IMR-90 (cell line): ENCODE data around the gene L1CAM. TPM values are rescaled to one million over a fixed set of nuclear protein-coding genes. Genes with fewer than 3 reads are reported as not detected.

Experiments used
- ATAC-seq: fragments of 200-7000 bp; cut with Tn5 transposase; 2 replicates; pipeline ENCODE4 v1.9.1; 2020; ENCODE audit warnings: low read depth, mild to moderate bottlenecking, moderate library complexity
- BruUV-seq: library from RNA; stranded (reverse); fragments of 400-500 nt; replicated peaks from 2 replicates; lab custom pipeline; 2021; lab: Mats Ljungman, UMichigan
- CTCF ChIA-PET: fragments of 300-600 bp; formaldehyde crosslinking; extraction: SDS; loops from one replicate; lab custom pipeline; 2021; ENCODE audit warnings: antibody characterized with exemption; lab: Yijun Ruan, JAX
- POLR2A ChIA-PET: fragments of 300-600 bp; sonication (Branson Sonifier 250); formaldehyde crosslinking; loops from one replicate; lab custom pipeline; 2022; ENCODE audit warnings: antibody characterized with exemption; ENCODE audit not compliant: unreplicated experiment; lab: Charles Lee
- DNase-seq: peaks from one replicate; pipeline ENCODE4 v3.0.0; 2013
- H2AFZ ChIP-seq: replicated peaks from 2 replicates; pipeline ENCODE3; 2013; ENCODE audit warnings: low read length, mild to moderate bottlenecking; ENCODE audit not compliant: poor library complexity
- H2AK5ac ChIP-seq: 2 replicates; pipeline ENCODE4 v1.6.1; 2013; ENCODE audit warnings: low read depth, low read length, inconsistent platforms
- H2AK9ac ChIP-seq: replicated peaks from 2 replicates; pipeline ENCODE3; 2013; ENCODE audit warnings: mild to moderate bottlenecking, low read depth, low read length, moderate library complexity; ENCODE audit not compliant: poor library complexity
- H2BK120ac ChIP-seq: 2 replicates; pipeline ENCODE4 v1.6.1; 2013; ENCODE audit warnings: low read depth, low read length, inconsistent platforms
- H2BK15ac ChIP-seq: 3 replicates; pipeline ENCODE4 v1.6.1; 2013; ENCODE audit warnings: low read depth, low read length, inconsistent platforms
- H2BK20ac ChIP-seq: 2 replicates; pipeline ENCODE4 v1.6.1; 2013; ENCODE audit warnings: low read depth, mild to moderate bottlenecking, inconsistent platforms, low read length, moderate library complexity
- H2BK5ac ChIP-seq: 2 replicates; pipeline ENCODE4 v1.6.1; 2013; ENCODE audit warnings: mild to moderate bottlenecking, low read depth, low read length, inconsistent platforms; ENCODE audit not compliant: poor library complexity, severe bottlenecking
- H3K14ac ChIP-seq: replicated peaks from 2 replicates; pipeline ENCODE4 v1.6.1; 2013; ENCODE audit warnings: low read depth, low read length, inconsistent platforms
- H3K18ac ChIP-seq: 2 replicates; pipeline ENCODE4 v1.6.1; 2013; ENCODE audit warnings: low read depth, low read length, control low read depth
- H3K23ac ChIP-seq: 2 replicates; pipeline ENCODE4 v1.6.1; 2013; ENCODE audit warnings: low read depth, low read length, inconsistent platforms
- H3K27ac ChIP-seq: 2 replicates; pipeline ENCODE4 v1.5.1; 2013; ENCODE audit warnings: mild to moderate bottlenecking, control low read depth, low read length; ENCODE audit not compliant: insufficient read depth
- H3K27me3 ChIP-seq: 2 replicates; pipeline ENCODE4 v1.6.1; 2013; ENCODE audit warnings: low read length; ENCODE audit not compliant: control insufficient read depth, insufficient read depth
- H3K36me3 ChIP-seq: 2 replicates; pipeline ENCODE4 v1.6.1; 2013; ENCODE audit warnings: low read length, mixed read lengths; ENCODE audit not compliant: control insufficient read depth, insufficient read depth
- H3K4ac ChIP-seq: 2 replicates; pipeline ENCODE4 v1.6.1; 2013; ENCODE audit warnings: low read depth, low read length, inconsistent platforms
- H3K4me1 ChIP-seq: 2 replicates; pipeline ENCODE4 v1.6.1; 2013; ENCODE audit warnings: low read length, mixed read lengths; ENCODE audit not compliant: control insufficient read depth, insufficient read depth
- H3K4me2 ChIP-seq: 2 replicates; pipeline ENCODE4 v1.6.1; 2013; ENCODE audit warnings: low read depth, mild to moderate bottlenecking, control low read depth, low read length, moderate library complexity
- H3K4me3 ChIP-seq: 2 replicates; pipeline ENCODE4 v1.5.1; 2013; ENCODE audit warnings: low read depth, mild to moderate bottlenecking, control low read depth, low read length, moderate library complexity; ENCODE audit not compliant: insufficient read depth
- H3K56ac ChIP-seq: 2 replicates; pipeline ENCODE4 v1.6.1; 2013; ENCODE audit warnings: low read length, inconsistent platforms; ENCODE audit not compliant: insufficient read depth; ENCODE audit errors: extremely low read depth
- H3K79me1 ChIP-seq, 2 experiments: 2 replicates each; pipeline ENCODE4 v1.6.1; 2013; ENCODE audit warnings: low read length in 2 of 2, inconsistent platforms in 1 of 2, low read depth in 1 of 2
- H3K9ac ChIP-seq: 2 replicates; pipeline ENCODE4 v1.6.1; 2013; ENCODE audit warnings: low read depth, low read length, control low read depth
- H3K9me1 ChIP-seq: 2 replicates; pipeline ENCODE4 v1.6.1; 2013; ENCODE audit warnings: low read length, inconsistent platforms; ENCODE audit not compliant: insufficient read depth
- H3K9me3 ChIP-seq: 2 replicates; pipeline ENCODE4 v1.6.1; 2013; ENCODE audit warnings: low read length; ENCODE audit not compliant: control insufficient read depth, insufficient read depth
- H4K20me1 ChIP-seq: 2 replicates; pipeline ENCODE4 v1.6.1; 2013; ENCODE audit warnings: low read length, inconsistent platforms; ENCODE audit not compliant: insufficient read depth
- H4K5ac ChIP-seq: 2 replicates; pipeline ENCODE4 v1.6.1; 2013; ENCODE audit warnings: mild to moderate bottlenecking, low read depth, low read length, control low read depth
- H4K8ac ChIP-seq, 2 experiments: 2 replicates each; pipeline ENCODE4 v1.6.1; 2013; ENCODE audit warnings: low read depth in 2 of 2, low read length in 2 of 2, control low read depth in 1 of 2, inconsistent platforms in 1 of 2
- H4K91ac ChIP-seq: 2 replicates; pipeline ENCODE4 v1.6.1; 2013; ENCODE audit warnings: low read depth, low read length, inconsistent platforms; ENCODE audit not compliant: insufficient read depth
- BHLHE40 ChIP-seq: fragments of 150-350 bp; IDR thresholded peaks from 2 replicates; pipeline ENCODE4 v1.6.1; 2016; ENCODE audit warnings: mild to moderate bottlenecking, low read depth, low read length
- CEBPB ChIP-seq: IDR thresholded peaks from 2 replicates; pipeline ENCODE4 v1.6.1; 2012; ENCODE audit warnings: low read depth, low read length, improper control_type of control experiment
- CHD1 ChIP-seq: IDR thresholded peaks from 2 replicates; pipeline ENCODE4 v1.6.1; 2012; ENCODE audit warnings: low read depth, low read length, improper control_type of control experiment
- CTCF ChIP-seq: conservative IDR thresholded peaks from 2 replicates; pipeline ENCODE4 v1.5.1; 2012; ENCODE audit warnings: mild to moderate bottlenecking, low read depth, low read length, improper control_type of control experiment
- ELK1 ChIP-seq: fragments of 150-350 bp; IDR thresholded peaks from 2 replicates; pipeline ENCODE4 v1.6.1; 2016; ENCODE audit warnings: low read depth, mild to moderate bottlenecking, low read length, moderate library complexity, borderline replicate concordance
- FOS ChIP-seq: fragments of 150-350 bp; IDR thresholded peaks from 2 replicates; pipeline ENCODE4 v1.6.1; 2016; ENCODE audit warnings: low read depth, low read length
- MAFK ChIP-seq: IDR thresholded peaks from 2 replicates; pipeline ENCODE4 v1.6.1; 2012; ENCODE audit warnings: low read depth, low read length, improper control_type of control experiment
- MAZ ChIP-seq: IDR thresholded peaks from 2 replicates; pipeline ENCODE4 v1.6.1; 2012; ENCODE audit warnings: low read depth, mild to moderate bottlenecking, low read length, improper control_type of control experiment, moderate library complexity, borderline replicate concordance
- NFE2L2 ChIP-seq: fragments of 150-350 bp; IDR thresholded peaks from 2 replicates; pipeline ENCODE4 v1.6.1; 2016; ENCODE audit warnings: low read depth, mild to moderate bottlenecking, low read length
- POLR2A ChIP-seq: IDR thresholded peaks from 2 replicates; pipeline ENCODE4 v1.6.1; 2012; ENCODE audit warnings: mild to moderate bottlenecking, low read depth, low read length
- RAD21 ChIP-seq: IDR thresholded peaks from 2 replicates; pipeline ENCODE4 v1.6.1; 2012; ENCODE audit warnings: low read length, improper control_type of control experiment
- RCOR1 ChIP-seq: IDR thresholded peaks from 2 replicates; pipeline ENCODE4 v1.6.1; 2012; ENCODE audit warnings: mild to moderate bottlenecking, low read length, improper control_type of control experiment; ENCODE audit not compliant: insufficient replicate concordance
- RFX5 ChIP-seq: IDR thresholded peaks from 2 replicates; pipeline ENCODE4 v1.8.0; 2012; ENCODE audit warnings: low read depth, mild to moderate bottlenecking, low read length, moderate library complexity
- SMC3 ChIP-seq: fragments of 150-350 bp; IDR thresholded peaks from 2 replicates; pipeline ENCODE4 v1.6.1; 2016; ENCODE audit warnings: low read depth, mild to moderate bottlenecking, antibody characterized with exemption, low read length, moderate library complexity
- WGBS, 2 experiments: methylation state at CpG; one replicate each; pipeline versions ENCODE4 v1.1.5 to v1.1.7; 2013; ENCODE audit warnings: missing lambda C conversion rate in 2 of 2; ENCODE audit not compliant: insufficient read length in 1 of 2; ENCODE audit errors: extremely low coverage in 2 of 2; 5-methylcytosine and 5-hydroxymethylcytosine counted together
- dilution Hi-C: fragments of 300-500 bp; cut with HindIII; formaldehyde crosslinking; loops from one replicate; pipeline ENCODE4 v1.14.3; 2018; ENCODE audit warnings: low sequenced_read_pairs; ENCODE audit not compliant: unreplicated experiment
- in situ Hi-C: fragments of 300-500 bp; cut with MboI; formaldehyde crosslinking; loops from 3 replicates; pipeline ENCODE4 v1.14.3; 2019; ENCODE audit warnings: low sequenced_read_pairs, inconsistent platforms, mixed read lengths
- intact Hi-C: fragments of 100-400 bp; cut with micrococcal nuclease; formaldehyde crosslinking; loops from 2 replicates; pipeline ENCODE4 v1.10.0; 2022
- polyA plus RNA-seq, 3 experiments: library from polyadenylated mRNA; depleted of rRNA; stranded (reverse); fragments of >200 nt; gene quantifications; 2 replicates each; pipeline ENCODE4 v1.2.3, GENCODE V29; 2012; ENCODE audit warnings: low replicate concordance in 1 of 3
- total RNA-seq: library from RNA; depleted of rRNA; stranded (reverse); fragments of >200 nt; gene quantifications from 2 replicates; pipeline ENCODE4 v1.2.3, GENCODE V29; 2012
- TF ChIP-seq, protein P1 (sequence below): fragments of 150-350 bp; IDR thresholded peaks from 2 replicates; pipeline ENCODE4 v1.6.1; 2017; ENCODE audit warnings: mild to moderate bottlenecking, antibody characterized with exemption, low read length, low read depth

Gene L1CAM
- total and polyA plus RNA-seq, 2 of the 4 experiments (the other 2 are of a cell fraction) = 0.36 to 1.9 TPM

- Histone ChIP-seq H3K18ac (no peak overlapping the region), H3K9me3 (peaks cover 18% of the 10 kb centered on the region; the same call in 1 of the 2 replicates), H2AFZ (peak overlapping the region; percentile 32), H2AK9ac (no peak overlapping the region), H3K36me3 (no peaks in the 10 kb centered on the region), H3K4me3 (no peak overlapping the region; the same call in 1 of the 2 replicates), H3K56ac (no peak overlapping the region), H2BK20ac (no peak overlapping the region), H4K5ac (no peak overlapping the region), H4K20me1 (no peaks in the 10 kb centered on the region; the same call in 1 of the 2 replicates), H2BK120ac (no peak overlapping the region), H2AK5ac (no peak overlapping the region), H3K23ac (no peak overlapping the region), H2BK15ac (no peak overlapping the region), H3K9ac (no peak overlapping the region), H3K14ac (no peak overlapping the region), H3K27me3 (peaks cover 46% of the 10 kb centered on the region), H4K8ac (no peak overlapping the region), H2BK5ac (no peak overlapping the region), H3K4ac (no peak overlapping the region), H3K4me2 (no peak overlapping the region), H3K9me1 (no peaks in the 10 kb centered on the region), H3K27ac (no peak overlapping the region), H4K91ac (no peak overlapping the region), H3K4me1 (no peaks in the 10 kb centered on the region), H3K79me1 (no peaks in the 10 kb centered on the region)
- DNase-seq (no peak), ATAC-seq (peak; percentile 42)
- CTCF ChIA-PET = no interaction called here
- dilution Hi-C loops (no loop called here), intact Hi-C loops (no loop called here), in situ Hi-C loops (no loop called here)
- BruUV-seq = no TSS peak
- WGBS, 2 experiments = 16% methylated on average over 24 of the region's 102 CpGs; no CpG with 5 or more reads in 1 of the 2 experiments
- POLR2A ChIA-PET = no interaction called here
- no peak for TF ChIP-seq RAD21
- TF ChIP-seq RCOR1 = no peak
- TF ChIP-seq SMC3 = no peak
- TF ChIP-seq BHLHE40 = no peak
- TF ChIP-seq RFX5 = no peak
- no peak for TF ChIP-seq NFE2L2
- no peak for TF ChIP-seq MAZ
- no peak for TF ChIP-seq CEBPB
- TF ChIP-seq MAFK = no peak
- TF ChIP-seq FOS = no peak
- no peak for TF ChIP-seq CHD1
- no peak for TF ChIP-seq POLR2A
- TF ChIP-seq, protein P1, sequence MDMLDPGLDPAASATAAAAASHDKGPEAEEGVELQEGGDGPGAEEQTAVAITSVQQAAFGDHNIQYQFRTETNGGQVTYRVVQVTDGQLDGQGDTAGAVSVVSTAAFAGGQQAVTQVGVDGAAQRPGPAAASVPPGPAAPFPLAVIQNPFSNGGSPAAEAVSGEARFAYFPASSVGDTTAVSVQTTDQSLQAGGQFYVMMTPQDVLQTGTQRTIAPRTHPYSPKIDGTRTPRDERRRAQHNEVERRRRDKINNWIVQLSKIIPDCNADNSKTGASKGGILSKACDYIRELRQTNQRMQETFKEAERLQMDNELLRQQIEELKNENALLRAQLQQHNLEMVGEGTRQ = no peak
- no peak for TF ChIP-seq ELK1
- no peak for TF ChIP-seq CTCF
Measured at GRCh38 chrX:153830640-153831428, 55.1 kb downstream of the L1CAM start.
